ENCODE data around the gene NMNAT2.

DNA sequence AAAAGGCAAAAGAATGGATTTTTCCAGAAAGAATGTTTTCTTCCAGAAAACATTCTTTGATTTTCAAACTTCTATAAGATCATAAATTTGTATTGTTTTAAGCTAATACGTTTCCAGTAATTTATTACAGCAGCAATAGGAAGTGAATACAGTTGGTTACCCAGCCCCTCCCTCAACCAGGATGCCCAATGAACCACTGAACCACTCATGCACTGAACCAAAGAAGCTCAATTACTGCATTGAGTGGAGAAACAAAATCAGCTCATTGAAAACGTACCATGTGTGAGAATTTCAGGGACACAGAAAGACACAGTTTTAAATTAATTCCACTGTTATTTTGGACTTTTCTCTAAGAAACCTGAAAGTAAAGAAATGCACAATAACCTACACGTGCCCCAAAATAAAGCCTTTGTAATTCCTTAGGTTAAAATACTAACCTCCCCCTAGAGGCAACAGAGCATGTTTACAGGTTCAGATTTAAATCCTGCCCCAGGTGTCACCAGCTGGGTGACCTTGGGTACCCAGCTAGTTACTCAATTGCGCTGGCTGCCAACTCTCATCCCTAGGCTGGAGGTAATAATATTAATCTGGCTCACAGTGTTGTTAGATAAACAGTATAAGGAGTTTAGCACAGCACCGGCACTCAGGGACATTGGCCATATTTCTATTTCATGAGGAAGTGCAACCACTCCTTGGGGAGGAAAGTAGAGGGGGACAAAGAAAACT is 111.7 kb downstream of the NMNAT2 start:
- TF ChIP-seq, protein P1, sequence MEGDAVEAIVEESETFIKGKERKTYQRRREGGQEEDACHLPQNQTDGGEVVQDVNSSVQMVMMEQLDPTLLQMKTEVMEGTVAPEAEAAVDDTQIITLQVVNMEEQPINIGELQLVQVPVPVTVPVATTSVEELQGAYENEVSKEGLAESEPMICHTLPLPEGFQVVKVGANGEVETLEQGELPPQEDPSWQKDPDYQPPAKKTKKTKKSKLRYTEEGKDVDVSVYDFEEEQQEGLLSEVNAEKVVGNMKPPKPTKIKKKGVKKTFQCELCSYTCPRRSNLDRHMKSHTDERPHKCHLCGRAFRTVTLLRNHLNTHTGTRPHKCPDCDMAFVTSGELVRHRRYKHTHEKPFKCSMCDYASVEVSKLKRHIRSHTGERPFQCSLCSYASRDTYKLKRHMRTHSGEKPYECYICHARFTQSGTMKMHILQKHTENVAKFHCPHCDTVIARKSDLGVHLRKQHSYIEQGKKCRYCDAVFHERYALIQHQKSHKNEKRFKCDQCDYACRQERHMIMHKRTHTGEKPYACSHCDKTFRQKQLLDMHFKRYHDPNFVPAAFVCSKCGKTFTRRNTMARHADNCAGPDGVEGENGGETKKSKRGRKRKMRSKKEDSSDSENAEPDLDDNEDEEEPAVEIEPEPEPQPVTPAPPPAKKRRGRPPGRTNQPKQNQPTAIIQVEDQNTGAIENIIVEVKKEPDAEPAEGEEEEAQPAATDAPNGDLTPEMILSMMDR (IDR thresholded peaks at IDR 0.05), result peak; percentile 55
- TF ChIP-seq REST (IDR thresholded peaks at IDR 0.05; ENCODE audit: insufficient read depth in 1 of 2, low read depth in 2 of 2, low read length in 1 of 2) (no peak), POLR2AphosphoS5 (IDR thresholded peaks at IDR 0.05; ENCODE audit: low read depth, low read length) (no peak), SIN3A (IDR thresholded peaks at IDR 0.05; ENCODE audit: borderline replicate concordance, insufficient read depth, low read depth, low read length) (no peak)

All from Panc1 (cell line).